ENCODE measurements around the gene NSD1.

Gene NSD1

GRCh38 chr5:177096162-177097015 is 37.2 kb upstream of the NSD1 start:
- Histone ChIP-seq H3K4me2 (no peak overlapping the region), H3K36me3 (no peaks in the 10 kb centered on the region), H3K4me3 (no peak overlapping the region), H3K9me3 (replicated peaks in 1 of 11) (no peaks in the 10 kb centered on the region), H3K9ac (no peak overlapping the region), H3K27ac (no peak overlapping the region), H4K20me1 (peaks cover 0 to 12% (median 0%) of the 10 kb centered on the region in 11 experiments; a peak in 2 of 22 replicates), H3K4me1 (peaks cover 4 to 47% (median 42%) of the 10 kb centered on the region in 10 experiments; a peak in 18 of 20 replicates), H3K27me3 (peaks cover 0 to 6% (median 0%) of the 10 kb centered on the region in 11 experiments; a peak in 2 of 22 replicates)
- TF ChIP-seq Cebpa-rat (IDR thresholded peaks at IDR 0.05) = no peak

DNA sequence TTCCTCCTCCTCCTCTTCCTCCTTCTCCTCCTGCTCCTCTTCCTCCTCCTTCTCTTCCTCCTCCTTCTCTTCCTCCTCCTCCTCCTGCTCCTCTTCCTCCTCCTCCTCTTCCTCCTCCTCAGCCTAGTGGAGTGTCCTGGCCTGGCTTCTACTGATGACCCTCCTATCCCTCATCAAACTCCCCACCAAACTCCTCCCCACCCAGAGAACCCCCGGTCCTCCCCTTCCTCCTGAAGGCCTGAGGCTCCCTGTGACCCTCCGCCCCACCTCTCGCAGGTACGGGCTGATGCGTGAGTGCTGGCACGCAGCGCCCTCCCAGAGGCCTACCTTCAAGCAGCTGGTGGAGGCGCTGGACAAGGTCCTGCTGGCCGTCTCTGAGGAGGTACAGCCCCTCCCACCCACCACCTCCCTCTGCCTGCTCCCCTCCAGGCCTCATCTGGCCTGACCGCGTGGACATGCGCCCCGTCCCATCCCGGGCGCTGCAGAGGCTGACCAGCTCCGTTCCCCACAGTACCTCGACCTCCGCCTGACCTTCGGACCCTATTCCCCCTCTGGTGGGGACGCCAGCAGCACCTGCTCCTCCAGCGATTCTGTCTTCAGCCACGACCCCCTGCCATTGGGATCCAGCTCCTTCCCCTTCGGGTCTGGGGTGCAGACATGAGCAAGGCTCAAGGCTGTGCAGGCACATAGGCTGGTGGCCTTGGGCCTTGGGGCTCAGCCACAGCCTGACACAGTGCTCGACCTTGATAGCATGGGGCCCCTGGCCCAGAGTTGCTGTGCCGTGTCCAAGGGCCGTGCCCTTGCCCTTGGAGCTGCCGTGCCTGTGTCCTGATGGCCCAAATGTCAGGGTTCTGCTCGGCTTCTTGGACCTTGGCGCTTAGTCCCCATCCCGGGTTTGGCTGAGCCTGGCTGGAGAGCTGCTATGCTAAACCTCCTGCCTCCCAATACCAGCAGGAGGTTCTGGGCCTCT is 36.3 kb upstream of the NSD1 start:
- Histone ChIP-seq H3K27ac (0 out of 22 replicates have a peak overlapping the region, but pooled peaks of 1 of the 11 experiments have one; percentile 40), H3K4me2 (peak overlapping the region in 1 of 11 experiments; percentile 85; a peak in 1 of 22 replicates), H3K9me3 (replicated peaks in 1 of 11) (no peaks in the 10 kb centered on the region), H3K36me3 (no peaks in the 10 kb centered on the region), H4K20me1 (peaks cover 0 to 9% (median 0%) of the 10 kb centered on the region in 11 experiments; a peak in 1 of 22 replicates), H3K4me3 (no peak overlapping the region), H3K9ac (no peak overlapping the region), H3K27me3 (peaks cover 0 to 6% (median 0%) of the 10 kb centered on the region in 11 experiments; a peak in 2 of 22 replicates), H3K4me1 (peaks cover 4 to 47% (median 42%) of the 10 kb centered on the region in 10 experiments; a peak in 18 of 20 replicates)
- TF ChIP-seq Cebpa-rat (IDR thresholded peaks at IDR 0.05) = no peak

DNA sequence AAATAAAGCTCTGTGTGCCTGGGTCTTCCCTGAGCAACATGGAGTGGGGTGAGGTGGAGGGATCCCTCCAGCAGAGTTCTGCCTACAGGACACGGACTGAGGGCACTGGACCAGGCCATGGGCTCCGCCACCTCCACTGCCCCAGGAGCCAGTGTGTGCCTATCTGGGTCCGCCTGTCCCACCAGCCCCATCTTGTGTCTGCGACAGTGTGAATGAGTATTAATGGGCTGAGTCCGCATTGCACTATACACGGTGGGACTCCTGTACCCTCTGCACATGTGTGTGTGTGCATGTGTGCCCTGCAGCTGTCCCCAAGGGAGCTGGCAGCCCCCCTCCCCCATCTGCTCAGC is 35.5 kb upstream of the NSD1 start:
- no peak overlapping the region for H3K4me3 ChIP-seq

GRCh38 chr5:177098470-177099141 is 35.0 kb upstream of the NSD1 start:
- Histone ChIP-seq H3K4me1 (peaks cover 4 to 47% (median 42%) of the 10 kb centered on the region in 10 experiments; a peak in 18 of 20 replicates), H3K4me2 (peak overlapping the region; percentile 15 to 88 (median 80); a peak in 18 of 22 replicates), H3K36me3 (no peaks in the 10 kb centered on the region), H3K27me3 (peaks cover 0 to 6% (median 0%) of the 10 kb centered on the region in 11 experiments; a peak in 2 of 22 replicates), H4K20me1 (peaks cover 0 to 9% (median 0%) of the 10 kb centered on the region in 11 experiments; a peak in 1 of 22 replicates), H3K9me3 (replicated peaks in 1 of 11) (no peaks in the 10 kb centered on the region), H3K4me3 (no peak overlapping the region), H3K27ac (peak overlapping the region in 2 of 11 experiments; percentile 35 to 40; a peak in 2 of 22 replicates), H3K9ac (peak overlapping the region in 4 of 11 experiments; percentile 26 to 54 (median 46); a peak in 7 of 22 replicates)
- no peak for TF ChIP-seq Cebpa-rat (IDR thresholded peaks at IDR 0.05)

More for the DNA sequence above, 35.5 kb upstream of the NSD1 start:
- H3K27me3 ChIP-seq = peaks cover 0 to 6% (median 0%) of the 10 kb centered on the region in 11 experiments; a peak in 2 of 22 replicates
- H3K9me3 ChIP-seq (replicated peaks in 1 of 11) = no peaks in the 10 kb centered on the region
- peak overlapping the region in 2 of 11 experiments; percentile 35 to 40; a peak in 1 of 22 replicates for H3K27ac ChIP-seq
- TF ChIP-seq Cebpa-rat (IDR thresholded peaks at IDR 0.05) = no peak
- peaks cover 4 to 47% (median 42%) of the 10 kb centered on the region in 10 experiments; a peak in 18 of 20 replicates for H3K4me1 ChIP-seq
- H3K36me3 ChIP-seq = no peaks in the 10 kb centered on the region
- H3K9ac ChIP-seq = peak overlapping the region in 2 of 11 experiments; percentile 43 to 54; a peak in 4 of 22 replicates
- H3K4me2 ChIP-seq = peak overlapping the region in 10 of 11 experiments; percentile 15 to 88 (median 80); a peak in 18 of 22 replicates
- peaks cover 0 to 9% (median 0%) of the 10 kb centered on the region in 11 experiments; a peak in 1 of 22 replicates for H4K20me1 ChIP-seq

DNA sequence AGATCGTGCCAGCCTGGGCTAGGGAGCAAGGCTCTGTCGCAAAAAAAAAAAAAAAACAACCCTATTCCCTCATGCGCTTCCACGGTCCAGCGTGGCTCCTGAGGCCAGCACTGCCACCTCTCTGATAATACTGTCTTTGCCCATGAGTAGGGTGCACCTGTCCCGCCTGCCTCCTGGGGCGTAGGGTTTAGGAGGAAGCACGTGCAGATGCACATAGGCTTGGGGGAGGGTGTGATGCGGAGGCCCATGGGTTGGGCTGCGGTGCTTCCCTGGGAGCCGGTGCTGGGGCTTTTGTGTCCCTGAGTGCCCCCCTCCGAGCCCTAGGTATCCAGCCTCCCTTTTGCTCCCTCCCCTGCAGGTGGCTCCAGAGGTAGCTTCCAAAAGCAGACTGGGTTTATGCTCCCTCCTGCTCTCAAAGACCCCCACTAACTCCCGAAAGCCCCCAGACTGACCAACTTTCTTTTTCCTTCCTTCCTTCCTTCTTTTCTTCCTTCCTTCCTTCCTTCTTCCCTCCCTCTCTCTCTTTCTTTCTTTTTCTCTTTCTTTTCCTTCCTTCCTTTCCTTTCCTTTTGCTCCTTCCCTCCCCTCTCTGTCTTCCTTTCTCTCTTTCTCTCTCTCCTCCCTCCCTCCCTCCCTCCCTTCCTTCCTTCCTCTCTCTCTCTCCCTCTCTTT is 34.0 kb upstream of the NSD1 start:
- Histone ChIP-seq H3K9ac (0 out of 22 replicates have a peak overlapping the region, but pooled peaks of 1 of the 11 experiments have one; percentile 18), H3K4me3 (no peak overlapping the region), H3K27ac (no peak overlapping the region), H3K4me2 (peak overlapping the region; percentile 9 to 88 (median 80); a peak in 20 of 22 replicates), H4K20me1 (peaks cover 0 to 9% (median 0%) of the 10 kb centered on the region in 11 experiments; a peak in 1 of 22 replicates), H3K27me3 (peaks cover 0 to 6% (median 0%) of the 10 kb centered on the region in 11 experiments; a peak in 2 of 22 replicates), H3K9me3 (replicated peaks in 1 of 11) (no peaks in the 10 kb centered on the region), H3K36me3 (no peaks in the 10 kb centered on the region), H3K4me1 (peaks cover 4 to 43% (median 37%) of the 10 kb centered on the region in 10 experiments; a peak in 18 of 20 replicates)
- no peak for TF ChIP-seq Cebpa-rat (IDR thresholded peaks at IDR 0.05)

GRCh38 chr5:177100714-177101121 is 32.9 kb upstream of the NSD1 start:
- Histone ChIP-seq H3K36me3 (no peaks in the 10 kb centered on the region), H3K27me3 (peaks cover 0 to 6% (median 0%) of the 10 kb centered on the region in 11 experiments; a peak in 2 of 22 replicates), H3K4me3 (no peak overlapping the region), H3K9me3 (replicated peaks in 1 of 11) (no peaks in the 10 kb centered on the region), H3K4me2 (peak overlapping the region in 6 of 11 experiments; percentile 9 to 85 (median 57); a peak in 8 of 22 replicates), H4K20me1 (peaks cover 0 to 2% (median 0%) of the 10 kb centered on the region in 11 experiments; a peak in 1 of 22 replicates), H3K27ac (no peak overlapping the region), H3K9ac (no peak overlapping the region), H3K4me1 (peaks cover 4 to 33% (median 27%) of the 10 kb centered on the region in 10 experiments; a peak in 17 of 20 replicates)
- no peak for TF ChIP-seq Cebpa-rat (IDR thresholded peaks at IDR 0.05)

DNA sequence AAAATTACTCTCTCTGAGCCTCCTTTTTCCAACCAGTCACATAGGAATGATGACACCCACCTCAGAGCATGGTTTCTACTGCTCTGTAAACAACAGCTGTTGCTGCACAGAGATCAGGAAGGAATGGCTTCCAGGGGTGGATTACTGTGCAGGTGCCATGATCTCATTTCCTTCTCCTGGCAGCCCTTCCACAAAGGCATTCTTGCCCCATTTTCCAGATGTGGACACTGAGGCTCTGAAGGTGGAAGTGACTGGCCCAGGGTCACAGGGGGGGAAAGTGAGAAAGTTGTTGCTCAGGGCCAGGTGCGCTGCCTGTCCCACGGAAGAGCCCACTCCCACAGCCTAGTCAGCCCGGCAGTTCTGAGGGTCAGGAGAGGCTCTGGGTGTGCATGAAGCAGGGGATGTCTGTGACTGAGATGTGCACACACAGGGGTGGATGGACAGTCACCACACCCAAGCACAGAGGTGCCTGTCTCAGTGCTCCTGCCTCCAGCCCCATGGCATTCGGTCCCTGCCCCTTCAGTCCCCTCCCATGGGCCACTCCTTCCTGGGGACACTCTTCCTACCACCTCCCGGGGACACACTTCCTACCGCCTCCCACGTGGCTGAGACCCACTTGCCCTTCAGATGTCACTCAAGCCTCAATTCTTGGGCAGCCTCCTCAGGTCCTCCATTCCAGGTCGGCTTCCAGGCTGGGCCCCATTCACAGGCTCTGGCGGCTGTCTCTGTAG is 29.9 kb upstream of the NSD1 start:
- Histone ChIP-seq H4K20me1 (no peaks in the 10 kb centered on the region; a peak in 1 of 22 replicates), H3K4me3 (no peak overlapping the region), H3K9ac (no peak overlapping the region), H3K27me3 (peaks cover 0 to 6% (median 0%) of the 10 kb centered on the region in 11 experiments; a peak in 2 of 22 replicates), H3K36me3 (no peaks in the 10 kb centered on the region), H3K4me1 (peaks cover 4 to 20% (median 19%) of the 10 kb centered on the region in 10 experiments; a peak in 17 of 20 replicates), H3K9me3 (replicated peaks in 1 of 11) (no peaks in the 10 kb centered on the region), H3K4me2 (no peak overlapping the region), H3K27ac (no peak overlapping the region)
- TF ChIP-seq Cebpa-rat (IDR thresholded peaks at IDR 0.05) = no peak
